GM23338 (cell line): ENCODE results near the gene HCK. TPM values are rescaled to one million over a fixed set of nuclear protein-coding genes. Genes with fewer than 3 reads are reported as not detected.
A peak's percentile ranks its signal among the peaks of the same experiment; 100 is the strongest.

ENCODE experiments used
- ATAC-seq: fragments of 200-7000 bp; cut with Tn5 transposase; 3 replicates; pipeline ENCODE4 v1.9.1; 2020
- DNase-seq: peaks from one replicate; pipeline ENCODE4 v3.0.0-alpha.2; 2015; ENCODE audit warnings: low spot score
- H2AFZ ChIP-seq: fragments of 200-600 bp; sonication (generic); 2 replicates; pipeline ENCODE4 v1.8.0; 2016; ENCODE audit warnings: antibody characterized with exemption, mild to moderate bottlenecking, moderate library complexity
- H3F3A ChIP-seq: fragments of 200-600 bp; sonication (generic); replicated peaks from 2 replicates; pipeline ENCODE4 v1.8.0; 2017; ENCODE audit warnings: antibody characterized with exemption, mixed run types, low read depth
- H3K27ac ChIP-seq: fragments of 200-600 bp; sonication (generic); 2 replicates; pipeline ENCODE4 v1.6.1; 2016; ENCODE audit warnings: low read depth
- H3K27me3 ChIP-seq: fragments of 200-600 bp; sonication (generic); 2 replicates; pipeline ENCODE4 v1.8.0; 2016; ENCODE audit warnings: mild to moderate bottlenecking, mixed run types, moderate library complexity; ENCODE audit not compliant: insufficient read depth
- H3K36me3 ChIP-seq: fragments of 200-600 bp; sonication (generic); 2 replicates; pipeline ENCODE4 v1.8.0; 2016; ENCODE audit warnings: mild to moderate bottlenecking; ENCODE audit not compliant: insufficient read depth
- H3K4me1 ChIP-seq: fragments of 200-600 bp; sonication (generic); 2 replicates; pipeline ENCODE4 v1.8.0; 2016; ENCODE audit warnings: mild to moderate bottlenecking, moderate library complexity; ENCODE audit not compliant: insufficient read depth
- H3K4me2 ChIP-seq: fragments of 200-600 bp; sonication (generic); 2 replicates; pipeline ENCODE4 v1.7.1; 2017; ENCODE audit warnings: mixed run types
- H3K4me3 ChIP-seq: fragments of 200-600 bp; sonication (generic); 2 replicates; pipeline ENCODE4 v1.6.1; 2016; ENCODE audit warnings: mixed run types
- H3K79me2 ChIP-seq: fragments of 200-600 bp; sonication (generic); replicated peaks from 2 replicates; pipeline ENCODE4 v1.8.0; 2017; ENCODE audit warnings: mild to moderate bottlenecking; ENCODE audit not compliant: insufficient read depth
- H3K9me2 ChIP-seq: fragments of 200-600 bp; sonication (generic); 2 replicates; pipeline ENCODE4 v1.8.0; 2017; ENCODE audit not compliant: insufficient read depth
- H4K20me1 ChIP-seq: fragments of 200-600 bp; sonication (generic); replicated peaks from 2 replicates; pipeline ENCODE4 v1.8.0; 2017; ENCODE audit warnings: mild to moderate bottlenecking; ENCODE audit not compliant: insufficient read depth
- H3K27ac Mint-ChIP-seq: 2 replicates; pipeline ENCODE4 v1.8.0; 2020; ENCODE audit warnings: inconsistent platforms, mild to moderate bottlenecking, moderate library complexity, mixed read lengths
- H3K27me3 Mint-ChIP-seq: 3 replicates; pipeline ENCODE4 v1.8.0; 2022; ENCODE audit warnings: low read depth, mild to moderate bottlenecking, moderate library complexity, mixed read lengths, inconsistent platforms; ENCODE audit not compliant: insufficient read depth, poor library complexity
- H3K36me3 Mint-ChIP-seq: 3 replicates; pipeline ENCODE4 v1.8.0; 2021; ENCODE audit warnings: low read depth, mild to moderate bottlenecking, inconsistent platforms, moderate library complexity, mixed read lengths
- H3K4me1 Mint-ChIP-seq: 3 replicates; pipeline ENCODE4 v1.8.0; 2020; ENCODE audit warnings: mild to moderate bottlenecking, inconsistent platforms, mixed read lengths
- H3K4me3 Mint-ChIP-seq: 3 replicates; pipeline ENCODE4 v1.8.0; 2021; ENCODE audit warnings: moderate library complexity, mild to moderate bottlenecking, inconsistent platforms, mixed read lengths
- H3K9me3 Mint-ChIP-seq: 3 replicates; pipeline ENCODE4 v1.8.0; 2020; ENCODE audit warnings: moderate library complexity, mild to moderate bottlenecking, inconsistent platforms, mixed read lengths
- CREB1 ChIP-seq: fragments of 250-450 bp; sonication (Bioruptor Pico); IDR thresholded peaks from 2 replicates; pipeline ENCODE4 v1.5.0; 2020; ENCODE audit warnings: low read depth, mild to moderate bottlenecking, moderate library complexity
- ETS1 ChIP-seq: IDR thresholded peaks from 2 replicates; pipeline ENCODE4 v1.6.1; 2016; ENCODE audit warnings: antibody characterized with exemption
- EZH2phosphoT487 ChIP-seq: fragments of 200-600 bp; sonication (generic); IDR thresholded peaks from one replicate; pipeline ENCODE4 v1.8.1; 2018; ENCODE audit warnings: antibody characterized with exemption; ENCODE audit not compliant: unreplicated experiment
- JUNB ChIP-seq: IDR thresholded peaks from one replicate; pipeline ENCODE4 v1.6.1; 2016; ENCODE audit warnings: antibody characterized with exemption; ENCODE audit not compliant: unreplicated experiment
- NANOG ChIP-seq: IDR thresholded peaks from 2 replicates; pipeline ENCODE4 v1.6.1; 2016; ENCODE audit warnings: antibody characterized with exemption, borderline replicate concordance
- POLR2AphosphoS5 ChIP-seq: IDR thresholded peaks from 2 replicates; pipeline ENCODE4 v1.6.1; 2016; ENCODE audit warnings: antibody characterized with exemption, low read depth
- ZNF331 ChIP-seq: fragments of 250-450 bp; sonication (Bioruptor Pico); IDR thresholded peaks from 2 replicates; pipeline ENCODE4 v1.5.0; 2020; ENCODE audit warnings: low read depth, mild to moderate bottlenecking, moderate library complexity
- polyA plus RNA-seq: library from polyadenylated mRNA; unstranded; fragments of >200 nt; fragmentation: Nextera tagmentation; extraction: Ambion mirVana; gene quantifications from 2 replicates; pipeline ENCODE4 v1.2.1, GENCODE V29; 2016
- total RNA-seq: library from RNA; depleted of rRNA; stranded (reverse); fragments of >200 nt; shearing (Covaris generic); gene quantifications from 2 replicates; pipeline ENCODE4 v1.2.3, GENCODE V29; 2014
- TF ChIP-seq, protein P1 (sequence below), 2 experiments: fragments of 200-600 bp in 1 of 2; sonication (generic) in 1 of 2; conservative IDR thresholded peaks; 2 replicates each; pipeline versions ENCODE4 v1.5.1 to v1.6.1; 2016 to 2017; ENCODE audit warnings: antibody characterized with exemption in 2 of 2, low read depth in 2 of 2, mild to moderate bottlenecking in 2 of 2, moderate library complexity in 1 of 2
- TF ChIP-seq, protein P2 (sequence below): fragments of 250-450 bp; sonication (Bioruptor Pico); IDR thresholded peaks from 2 replicates; pipeline ENCODE4 v1.5.0; 2020; ENCODE audit warnings: mild to moderate bottlenecking, moderate library complexity

HCK gene
- total and polyA plus RNA-seq, 2 experiments from 2014 or later = 0.97 TPM; not detected in 1

GRCh38 chr20:32108814-32109391, 56.9 kb downstream of the HCK start (continued):
- TF ChIP-seq, protein P1, sequence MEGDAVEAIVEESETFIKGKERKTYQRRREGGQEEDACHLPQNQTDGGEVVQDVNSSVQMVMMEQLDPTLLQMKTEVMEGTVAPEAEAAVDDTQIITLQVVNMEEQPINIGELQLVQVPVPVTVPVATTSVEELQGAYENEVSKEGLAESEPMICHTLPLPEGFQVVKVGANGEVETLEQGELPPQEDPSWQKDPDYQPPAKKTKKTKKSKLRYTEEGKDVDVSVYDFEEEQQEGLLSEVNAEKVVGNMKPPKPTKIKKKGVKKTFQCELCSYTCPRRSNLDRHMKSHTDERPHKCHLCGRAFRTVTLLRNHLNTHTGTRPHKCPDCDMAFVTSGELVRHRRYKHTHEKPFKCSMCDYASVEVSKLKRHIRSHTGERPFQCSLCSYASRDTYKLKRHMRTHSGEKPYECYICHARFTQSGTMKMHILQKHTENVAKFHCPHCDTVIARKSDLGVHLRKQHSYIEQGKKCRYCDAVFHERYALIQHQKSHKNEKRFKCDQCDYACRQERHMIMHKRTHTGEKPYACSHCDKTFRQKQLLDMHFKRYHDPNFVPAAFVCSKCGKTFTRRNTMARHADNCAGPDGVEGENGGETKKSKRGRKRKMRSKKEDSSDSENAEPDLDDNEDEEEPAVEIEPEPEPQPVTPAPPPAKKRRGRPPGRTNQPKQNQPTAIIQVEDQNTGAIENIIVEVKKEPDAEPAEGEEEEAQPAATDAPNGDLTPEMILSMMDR (conservative IDR thresholded peaks at IDR 0.05; ENCODE audit: low read depth in 2 of 2) = no peak
- TF ChIP-seq JUNB (no peak), EZH2phosphoT487 (no peak)

DNA sequence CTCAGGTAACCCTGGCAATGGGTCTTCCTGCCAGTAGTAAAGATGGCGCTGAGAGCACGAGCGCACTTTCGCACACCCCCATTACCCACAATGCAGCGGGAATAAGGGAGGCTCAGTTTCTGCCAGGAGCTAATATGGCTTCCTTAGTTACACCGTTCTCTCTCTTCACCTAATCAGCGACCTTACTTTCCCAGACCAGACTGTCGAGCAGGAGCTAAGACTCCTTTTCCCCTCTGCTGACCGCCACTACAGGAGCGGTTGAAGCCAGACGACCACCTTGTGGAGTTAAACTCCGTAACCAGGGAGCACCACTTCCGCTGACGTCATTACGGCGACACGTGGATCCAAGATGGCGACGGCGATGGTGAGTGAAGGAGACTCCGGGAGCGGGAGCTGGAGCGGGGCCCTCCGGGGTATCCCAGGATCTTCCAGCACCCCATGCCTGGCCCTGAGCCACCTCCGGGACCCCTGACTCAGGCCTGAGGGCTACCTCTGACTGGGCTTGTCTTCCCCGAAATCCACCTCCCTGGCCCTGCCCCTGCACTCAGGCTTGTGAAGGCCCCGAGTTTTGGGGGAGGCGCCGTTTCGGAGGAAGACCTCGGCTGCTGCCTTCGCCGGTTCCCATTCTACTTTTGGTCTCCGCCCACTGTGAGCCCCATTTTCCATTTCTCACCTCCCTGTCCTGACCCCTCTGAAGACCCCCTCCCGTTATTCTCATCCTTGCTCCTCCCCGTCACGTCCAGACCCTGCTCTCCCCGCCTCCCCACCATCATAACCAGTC, 57.5 kb downstream of the HCK start, which contains the start of gene TM9SF4:
Gene TM9SF4, plus strand, starts transcription at position 323 of the 781 bp plus-strand sequence. Its CDS starts 27 bp downstream, at position 350.
- peaks cover 45% of the 10 kb centered on the region for H3K79me2 ChIP-seq
- peaks cover 4% of the 10 kb centered on the region for H3K27me3 Mint-ChIP-seq

More for the DNA sequence above, 57.5 kb downstream of the HCK start, which contains the start of gene TM9SF4:
- H4K20me1 ChIP-seq = peaks cover 8% of the 10 kb centered on the region
- no peaks in the 10 kb centered on the region; the same call in 1 of the 2 replicates for H3F3A ChIP-seq
- peak within 1 kb of the TSS; percentile 84 for H3K4me2 ChIP-seq
- H3K36me3 Mint-ChIP-seq = peaks cover 5% of the 10 kb centered on the region; the same call in 2 of the 3 replicates
- peak within 1 kb of the TSS; percentile 100 for H3K27ac Mint-ChIP-seq
- TF ChIP-seq CREB1 (CRISPR knock-in tag) (peak; percentile 96), JUNB (no peak), EZH2phosphoT487 (no peak), ETS1 (peak; percentile 95), NANOG (no peak), ZNF331 (no peak), POLR2AphosphoS5 (peak; percentile 71)
- TF ChIP-seq, protein P1 (conservative IDR thresholded peaks at IDR 0.05; ENCODE audit: low read depth in 2 of 2) = no peak
- TF ChIP-seq, protein P2, sequence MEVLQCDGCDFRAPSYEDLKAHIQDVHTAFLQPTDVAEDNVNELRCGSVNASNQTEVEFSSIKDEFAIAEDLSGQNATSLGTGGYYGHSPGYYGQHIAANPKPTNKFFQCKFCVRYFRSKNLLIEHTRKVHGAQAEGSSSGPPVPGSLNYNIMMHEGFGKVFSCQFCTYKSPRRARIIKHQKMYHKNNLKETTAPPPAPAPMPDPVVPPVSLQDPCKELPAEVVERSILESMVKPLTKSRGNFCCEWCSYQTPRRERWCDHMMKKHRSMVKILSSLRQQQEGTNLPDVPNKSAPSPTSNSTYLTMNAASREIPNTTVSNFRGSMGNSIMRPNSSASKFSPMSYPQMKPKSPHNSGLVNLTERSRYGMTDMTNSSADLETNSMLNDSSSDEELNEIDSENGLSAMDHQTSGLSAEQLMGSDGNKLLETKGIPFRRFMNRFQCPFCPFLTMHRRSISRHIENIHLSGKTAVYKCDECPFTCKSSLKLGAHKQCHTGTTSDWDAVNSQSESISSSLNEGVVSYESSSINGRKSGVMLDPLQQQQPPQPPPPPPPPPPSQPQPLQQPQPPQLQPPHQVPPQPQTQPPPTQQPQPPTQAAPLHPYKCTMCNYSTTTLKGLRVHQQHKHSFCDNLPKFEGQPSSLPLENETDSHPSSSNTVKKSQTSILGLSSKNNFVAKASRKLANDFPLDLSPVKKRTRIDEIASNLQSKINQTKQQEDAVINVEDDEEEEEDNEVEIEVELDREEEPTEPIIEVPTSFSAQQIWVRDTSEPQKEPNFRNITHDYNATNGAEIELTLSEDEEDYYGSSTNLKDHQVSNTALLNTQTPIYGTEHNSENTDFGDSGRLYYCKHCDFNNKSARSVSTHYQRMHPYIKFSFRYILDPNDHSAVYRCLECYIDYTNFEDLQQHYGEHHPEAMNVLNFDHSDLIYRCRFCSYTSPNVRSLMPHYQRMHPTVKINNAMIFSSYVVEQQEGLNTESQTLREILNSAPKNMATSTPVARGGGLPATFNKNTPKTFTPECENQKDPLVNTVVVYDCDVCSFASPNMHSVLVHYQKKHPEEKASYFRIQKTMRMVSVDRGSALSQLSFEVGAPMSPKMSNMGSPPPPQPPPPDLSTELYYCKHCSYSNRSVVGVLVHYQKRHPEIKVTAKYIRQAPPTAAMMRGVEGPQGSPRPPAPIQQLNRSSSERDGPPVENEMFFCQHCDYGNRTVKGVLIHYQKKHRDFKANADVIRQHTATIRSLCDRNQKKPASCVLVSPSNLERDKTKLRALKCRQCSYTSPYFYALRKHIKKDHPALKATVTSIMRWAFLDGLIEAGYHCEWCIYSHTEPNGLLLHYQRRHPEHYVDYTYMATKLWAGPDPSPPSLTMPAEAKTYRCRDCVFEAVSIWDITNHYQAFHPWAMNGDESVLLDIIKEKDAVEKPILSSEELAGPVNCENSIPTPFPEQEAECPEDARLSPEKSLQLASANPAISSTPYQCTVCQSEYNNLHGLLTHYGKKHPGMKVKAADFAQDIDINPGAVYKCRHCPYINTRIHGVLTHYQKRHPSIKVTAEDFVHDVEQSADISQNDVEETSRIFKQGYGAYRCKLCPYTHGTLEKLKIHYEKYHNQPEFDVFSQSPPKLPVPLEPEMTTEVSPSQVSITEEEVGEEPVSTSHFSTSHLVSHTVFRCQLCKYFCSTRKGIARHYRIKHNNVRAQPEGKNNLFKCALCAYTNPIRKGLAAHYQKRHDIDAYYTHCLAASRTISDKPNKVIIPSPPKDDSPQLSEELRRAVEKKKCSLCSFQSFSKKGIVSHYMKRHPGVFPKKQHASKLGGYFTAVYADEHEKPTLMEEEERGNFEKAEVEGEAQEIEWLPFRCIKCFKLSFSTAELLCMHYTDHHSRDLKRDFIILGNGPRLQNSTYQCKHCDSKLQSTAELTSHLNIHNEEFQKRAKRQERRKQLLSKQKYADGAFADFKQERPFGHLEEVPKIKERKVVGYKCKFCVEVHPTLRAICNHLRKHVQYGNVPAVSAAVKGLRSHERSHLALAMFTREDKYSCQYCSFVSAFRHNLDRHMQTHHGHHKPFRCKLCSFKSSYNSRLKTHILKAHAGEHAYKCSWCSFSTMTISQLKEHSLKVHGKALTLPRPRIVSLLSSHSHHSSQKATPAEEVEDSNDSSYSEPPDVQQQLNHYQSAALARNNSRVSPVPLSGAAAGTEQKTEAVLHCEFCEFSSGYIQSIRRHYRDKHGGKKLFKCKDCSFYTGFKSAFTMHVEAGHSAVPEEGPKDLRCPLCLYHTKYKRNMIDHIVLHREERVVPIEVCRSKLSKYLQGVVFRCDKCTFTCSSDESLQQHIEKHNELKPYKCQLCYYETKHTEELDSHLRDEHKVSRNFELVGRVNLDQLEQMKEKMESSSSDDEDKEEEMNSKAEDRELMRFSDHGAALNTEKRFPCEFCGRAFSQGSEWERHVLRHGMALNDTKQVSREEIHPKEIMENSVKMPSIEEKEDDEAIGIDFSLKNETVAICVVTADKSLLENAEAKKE (CRISPR knock-in tag) = no peak
- H3K27ac ChIP-seq = peak within 1 kb of the TSS; percentile 99
- no peaks in the 10 kb centered on the region for H3K36me3 ChIP-seq
- H3K4me1 ChIP-seq = peaks cover 11% of the 10 kb centered on the region
- DNase-seq (peak; percentile 100), ATAC-seq (peak; percentile 83)
- peak within 1 kb of the TSS; percentile 97 for H2AFZ ChIP-seq
- no peaks in the 10 kb centered on the region for H3K27me3 ChIP-seq
- peak within 1 kb of the TSS; percentile 71 for H3K4me3 ChIP-seq
- H3K9me3 Mint-ChIP-seq = no peaks in the 10 kb centered on the region
- peaks cover 8% of the 10 kb centered on the region; the same call in 2 of the 3 replicates for H3K4me1 Mint-ChIP-seq
- peaks cover 4% of the 10 kb centered on the region; the same call in 1 of the 2 replicates for H3K9me2 ChIP-seq
- H3K4me3 Mint-ChIP-seq = peak within 1 kb of the TSS; percentile 97
